ENCODE measurements around the gene LRIT2.

- TF ChIP-seq CTCF (conservative IDR thresholded peaks at IDR 0.05; ENCODE audit: low read length) = no peak
- no peak for TF ChIP-seq EZH2phosphoT487 (IDR thresholded peaks at IDR 0.05; ENCODE audit: borderline replicate concordance, low read depth, low read length)
Measured at GRCh38 chr10:84262190-84262956, 37.0 kb upstream of the LRIT2 start.
